SK-N-SH (cell line): Measurements from ENCODE around the gene TMEM132D. TPM values are rescaled to one million over a fixed set of nuclear protein-coding genes. Genes with fewer than 3 reads are reported as not detected.

Experiments
- CTCF ChIA-PET: fragments of 300-600, 350-600 bp; formaldehyde crosslinking; extraction: SDS; loops from one replicate; lab custom pipeline; 2021; lab: Yijun Ruan, JAX
- POLR2A ChIA-PET: fragments of 350-600 bp; sonication (Branson Sonifier 250); formaldehyde crosslinking; extraction: SDS; loops from one replicate; lab custom pipeline; 2020; ENCODE audit warnings: antibody characterized with exemption, inconsistent platforms; lab: Yijun Ruan, JAX
- DNase-seq: peaks from one replicate; pipeline ENCODE4 v3.0.0; 2012
- H2AFZ ChIP-seq: fragments of 200-600 bp; sonication (generic); 2 replicates; pipeline ENCODE4 v1.8.1; 2016; ENCODE audit warnings: antibody characterized with exemption, mild to moderate bottlenecking, low read depth
- H3F3A ChIP-seq: fragments of 200-600 bp; sonication (generic); replicated peaks from 2 replicates; pipeline ENCODE3; 2016; ENCODE audit warnings: antibody characterized with exemption, mild to moderate bottlenecking; ENCODE audit not compliant: insufficient read depth
- H3K27ac ChIP-seq, 2 experiments: fragments of 200-500 bp in 1 of 2; fragments of 200-600 bp in 1 of 2; sonication (Bioruptor generic) in 1 of 2; sonication (generic), shearing (Covaris generic) in 1 of 2; 2 replicates each; pipeline versions ENCODE4 v1.5.1 to v1.6.1; 2014 to 2016; ENCODE audit warnings: low read depth in 2 of 2, inconsistent platforms in 1 of 2, low read length in 1 of 2, mild to moderate bottlenecking in 1 of 2, mixed read lengths in 1 of 2
- H3K27me3 ChIP-seq: fragments of 200-600 bp; sonication (generic), shearing (Covaris generic); 2 replicates; pipeline ENCODE4 v1.6.1; 2016; ENCODE audit warnings: mixed run types; ENCODE audit not compliant: insufficient read depth
- H3K36me3 ChIP-seq, 2 experiments: fragments of 200-500 bp in 1 of 2; fragments of 200-600 bp in 1 of 2; sonication (Bioruptor generic) in 1 of 2; sonication (generic) in 1 of 2; replicated peaks in 1 of 2; 2 replicates each; pipeline versions ENCODE3 to v1.5.1; 2014 to 2016; ENCODE audit warnings: low read length in 1 of 2, mild to moderate bottlenecking in 1 of 2; ENCODE audit not compliant: insufficient read depth in 2 of 2, control insufficient read depth in 1 of 2
- H3K4me1 ChIP-seq, 2 experiments: fragments of 200-500 bp in 1 of 2; fragments of 200-600 bp in 1 of 2; sonication (Bioruptor generic) in 1 of 2; sonication (generic), shearing (Covaris generic) in 1 of 2; 2 replicates each; pipeline versions ENCODE4 v1.5.1 to v1.6.1; 2014 to 2016; ENCODE audit warnings: low read depth in 1 of 2, low read length in 1 of 2, mixed run types in 1 of 2; ENCODE audit not compliant: insufficient read depth in 2 of 2, control insufficient read depth in 1 of 2
- H3K4me2 ChIP-seq: fragments of 200-600 bp; sonication (generic), shearing (Covaris generic); 2 replicates; pipeline ENCODE4 v1.6.1; 2017; ENCODE audit warnings: mixed run types
- H3K4me3 ChIP-seq, 2 experiments: fragments of 200-500 bp in 1 of 2; fragments of 200-600 bp in 1 of 2; sonication (Bioruptor generic) in 1 of 2; sonication (generic), shearing (Covaris generic) in 1 of 2; 2 replicates each; pipeline versions ENCODE4 v1.5.1 to v1.8.1; 2014 to 2016; ENCODE audit warnings: low read depth in 2 of 2, inconsistent platforms in 1 of 2, low read length in 1 of 2, mild to moderate bottlenecking in 1 of 2, mixed read lengths in 1 of 2, moderate library complexity in 1 of 2
- H3K79me2 ChIP-seq: fragments of 200-600 bp; sonication (generic); 2 replicates; pipeline ENCODE4 v1.8.1; 2017; ENCODE audit warnings: mild to moderate bottlenecking; ENCODE audit not compliant: insufficient read depth
- H3K9ac ChIP-seq: fragments of 200-600 bp; sonication (generic); 2 replicates; pipeline ENCODE4 v1.6.1; 2017; ENCODE audit warnings: mixed run types
- H3K9me2 ChIP-seq: fragments of 200-600 bp; sonication (generic); 2 replicates; pipeline ENCODE4 v1.6.1; 2017; ENCODE audit warnings: mixed run types
- H3K9me3 ChIP-seq: fragments of 200-600 bp; sonication (generic); 2 replicates; pipeline ENCODE4 v1.6.1; 2017; ENCODE audit warnings: mixed run types, mild to moderate bottlenecking, moderate library complexity
- H4K20me1 ChIP-seq: fragments of 200-600 bp; sonication (generic); 2 replicates; pipeline ENCODE4 v1.6.1; 2017; ENCODE audit warnings: mild to moderate bottlenecking, mixed run types; ENCODE audit not compliant: insufficient read depth
- CHD2 ChIP-seq: fragments of 150-350 bp; IDR thresholded peaks from 2 replicates; pipeline ENCODE4 v1.6.1; 2018; ENCODE audit warnings: low read length; ENCODE audit not compliant: partially characterized antibody
- CTCF ChIP-seq: fragments of 200-600 bp; sonication (generic); IDR thresholded peaks from 2 replicates; pipeline ENCODE4 v1.6.1; 2017; ENCODE audit warnings: antibody characterized with exemption, mild to moderate bottlenecking, moderate library complexity
- EP300 ChIP-seq, 2 experiments: IDR thresholded peaks; 2 replicates each; pipeline versions ENCODE4 v1.4.0 to v1.6.1; 2012; ENCODE audit warnings: borderline replicate concordance in 1 of 2, low read depth in 1 of 2, low read length in 1 of 2
- EZH2phosphoT487 ChIP-seq: fragments of 200-600 bp; sonication (generic); IDR thresholded peaks from 2 replicates; pipeline ENCODE4 v1.6.1; 2017; ENCODE audit warnings: low read depth, mixed run types, mild to moderate bottlenecking, antibody characterized with exemption, moderate library complexity, borderline replicate concordance
- FOSL2 ChIP-seq: IDR thresholded peaks from 2 replicates; pipeline ENCODE4 v1.4.0; 2012; ENCODE audit warnings: low read depth, mild to moderate bottlenecking, moderate library complexity, borderline replicate concordance
- GATA2 ChIP-seq: sonication (generic); formaldehyde crosslinking; IDR thresholded peaks from 2 replicates; pipeline ENCODE4 v1.5.0; 2020; ENCODE audit warnings: mild to moderate bottlenecking, missing genetic modification reagents
- MAX ChIP-seq: IDR thresholded peaks from 2 replicates; pipeline ENCODE4 v1.4.0; 2012; ENCODE audit warnings: low read depth
- PBX3 ChIP-seq: IDR thresholded peaks from 2 replicates; pipeline ENCODE4; 2012
- POLR2AphosphoS5 ChIP-seq: IDR thresholded peaks from 2 replicates; pipeline ENCODE4 v1.6.1; 2012; ENCODE audit warnings: low read depth, low read length
- RCOR1 ChIP-seq: fragments of 150-350 bp; IDR thresholded peaks from 2 replicates; pipeline ENCODE4 v1.6.1; 2017; ENCODE audit warnings: antibody characterized with exemption, low read length
- TAF1 ChIP-seq: IDR thresholded peaks from 2 replicates; pipeline ENCODE4 v1.6.1; 2012; ENCODE audit warnings: low read depth, mild to moderate bottlenecking, low read length, moderate library complexity, borderline replicate concordance
- TCF12 ChIP-seq: IDR thresholded peaks from 2 replicates; pipeline ENCODE4 v1.4.0; 2012
- USF1 ChIP-seq: IDR thresholded peaks from 2 replicates; pipeline ENCODE4 v1.4.0; 2012; ENCODE audit warnings: low read depth, borderline replicate concordance
- USF2 ChIP-seq: fragments of 150-350 bp; IDR thresholded peaks from 2 replicates; pipeline ENCODE4 v1.6.1; 2017; ENCODE audit warnings: antibody characterized with exemption, low read length, low read depth, borderline replicate concordance
- WGBS: methylation state at CpG from one replicate; pipeline ENCODE4 v1.1.6; 2017; ENCODE audit warnings: low lambda C conversion rate; 5-methylcytosine and 5-hydroxymethylcytosine counted together
- polyA plus RNA-seq, 3 experiments: library from polyadenylated mRNA; depleted of rRNA; stranded (reverse); fragments of >200 nt; gene quantifications; 2 replicates each; pipeline ENCODE4 v1.2.3, GENCODE V29; 2012

Gene TMEM132D
- polyA plus RNA-seq, 1 of the 3 experiments (the other 2 are of a cell fraction) = not detected

GRCh38 chr12:129296671-129297070 is 607.2 kb downstream of the TMEM132D start (continued):
- TF ChIP-seq USF2 (no peak), MAX (no peak)

- DNase-seq = no peak
- CTCF ChIA-PET = no interaction called here
- no peaks in the 10 kb centered on the region for H3K36me3 ChIP-seq
- POLR2A ChIA-PET = no interaction called here
- H3K4me3 ChIP-seq = no peak overlapping the region
- no peaks in the 10 kb centered on the region for H3K9me2 ChIP-seq
- no peaks in the 10 kb centered on the region for H3K4me1 ChIP-seq
- H3K4me2 ChIP-seq = no peak overlapping the region
- TF ChIP-seq CHD2 (no peak), CTCF (no peak), TAF1 (no peak), GATA2 (no peak), EP300 (IDR thresholded peaks at IDR 0.05; ENCODE audit: borderline replicate concordance in 1 of 2, low read depth in 1 of 2, low read length in 1 of 2) (no peak), EZH2phosphoT487 (no peak), TCF12 (no peak), RCOR1 (no peak), POLR2AphosphoS5 (no peak), USF1 (no peak), FOSL2 (no peak), PBX3 (no peak)
- H3K27ac ChIP-seq = no peak overlapping the region
- 61% methylated on average over 7 of the region's 7 CpGs for WGBS
- H3K9ac ChIP-seq = no peak overlapping the region
- no peaks in the 10 kb centered on the region for H3K27me3 ChIP-seq
- no peaks in the 10 kb centered on the region for H3F3A ChIP-seq
- H3K79me2 ChIP-seq = no peaks in the 10 kb centered on the region
- no peaks in the 10 kb centered on the region for H3K9me3 ChIP-seq
- H2AFZ ChIP-seq = no peak overlapping the region
- no peaks in the 10 kb centered on the region for H4K20me1 ChIP-seq
These were observed 609.0 kb downstream of the TMEM132D start for GRCh38 chr12:129294868-129295267.
